H1 (cell line): ENCODE data around the gene CIITA. TPM values are rescaled to one million over a fixed set of nuclear protein-coding genes. Genes with fewer than 3 reads are reported as not detected.

Experiments
- CTCF ChIA-PET: fragments of 300-600 bp; sonication (Branson Sonifier 250); formaldehyde crosslinking; loops from one replicate; lab custom pipeline; 2021; ENCODE audit not compliant: partially characterized antibody; lab: Charles Lee
- POLR2A ChIA-PET: fragments of 300-600 bp; sonication (Branson Sonifier 250); formaldehyde crosslinking; loops from one replicate; lab custom pipeline; 2021; ENCODE audit warnings: inconsistent platforms; ENCODE audit not compliant: partially characterized antibody; lab: Charles Lee
- DNase-seq, 2 experiments: peaks; one replicate each; pipeline versions ENCODE4 v3.0.0 to v3.0.0-alpha.2; 2010 to 2022; ENCODE audit warnings: low spot score in 2 of 2, low read depth in 1 of 2, mixed read lengths in 1 of 2
- FAIRE-seq: peaks from 2 replicates; lab custom pipeline; 2011; peaks lifted over from hg19 to GRCh38; lab: Jason Lieb, UNC
- H2AFZ ChIP-seq: 2 replicates; pipeline ENCODE4 v1.8.1; 2012; ENCODE audit warnings: low read length, inconsistent platforms
- H2AK5ac ChIP-seq: 2 replicates; pipeline ENCODE4 v1.6.1; 2013; ENCODE audit warnings: low read depth, low read length
- H2BK120ac ChIP-seq: replicated peaks from 2 replicates; pipeline ENCODE3; 2013; ENCODE audit warnings: low read depth, low read length, inconsistent platforms
- H2BK12ac ChIP-seq: 2 replicates; pipeline ENCODE4 v1.6.1; 2013; ENCODE audit warnings: low read depth, low read length
- H2BK15ac ChIP-seq: 2 replicates; pipeline ENCODE4 v1.6.1; 2013; ENCODE audit warnings: low read length
- H2BK20ac ChIP-seq: 2 replicates; pipeline ENCODE4 v1.6.1; 2013; ENCODE audit warnings: low read length
- H2BK5ac ChIP-seq: 2 replicates; pipeline ENCODE4 v1.6.1; 2013; ENCODE audit warnings: low read depth, low read length
- H3K14ac ChIP-seq: 2 replicates; pipeline ENCODE4 v1.6.1; 2013; ENCODE audit warnings: inconsistent platforms; ENCODE audit not compliant: insufficient read length
- H3K18ac ChIP-seq: 2 replicates; pipeline ENCODE4 v1.6.1; 2013; ENCODE audit warnings: low read length; ENCODE audit errors: extremely low read depth
- H3K23ac ChIP-seq: 2 replicates; pipeline ENCODE4 v1.6.1; 2013; ENCODE audit warnings: inconsistent platforms; ENCODE audit not compliant: insufficient read length
- H3K23me2 ChIP-seq: 2 replicates; pipeline ENCODE4 v1.6.1; 2013; ENCODE audit warnings: low read depth, low read length
- H3K27ac ChIP-seq: 2 replicates; pipeline ENCODE4 v1.6.1; 2011; ENCODE audit warnings: low read depth, low read length, inconsistent platforms
- H3K27me3 ChIP-seq, 4 experiments: replicated peaks in 1 of 4; 1 replicate in 1 of 4; 2 replicates in 3 of 4; pipeline versions ENCODE4 v1.6.1 to v1.8.1; 2011 to 2013; ENCODE audit warnings: low read length in 3 of 4, mild to moderate bottlenecking in 3 of 4, inconsistent platforms in 2 of 4, mixed read lengths in 2 of 4, moderate library complexity in 1 of 4; ENCODE audit not compliant: control insufficient read depth in 3 of 4, insufficient read depth in 3 of 4; ENCODE audit errors: extremely low read depth in 1 of 4
- H3K36me3 ChIP-seq, 4 experiments: 2 replicates each; pipeline versions ENCODE4 v1.6.1 to v1.8.1; 2011 to 2013; ENCODE audit warnings: mild to moderate bottlenecking in 4 of 4, low read length in 3 of 4, moderate library complexity in 2 of 4, control low read depth in 1 of 4, inconsistent platforms in 1 of 4; ENCODE audit not compliant: insufficient read depth in 4 of 4, control insufficient read depth in 2 of 4
- H3K4ac ChIP-seq: replicated peaks from 2 replicates; pipeline ENCODE3; 2013; ENCODE audit warnings: low read length, low read depth, mixed read lengths, inconsistent platforms; ENCODE audit not compliant: insufficient read length
- H3K4me1 ChIP-seq, 4 experiments: replicated peaks in 1 of 4; 1 replicate in 1 of 4; 2 replicates in 3 of 4; pipeline versions ENCODE4 v1.6.1 to v1.8.1; 2011 to 2013; ENCODE audit warnings: low read length in 3 of 4, inconsistent platforms in 2 of 4, mixed read lengths in 1 of 4; ENCODE audit not compliant: insufficient read depth in 4 of 4, control insufficient read depth in 3 of 4
- H3K4me2 ChIP-seq, 2 experiments: 2 replicates each; pipeline versions ENCODE4 v1.6.1 to v1.8.1; 2011 to 2013; ENCODE audit warnings: low read depth in 2 of 2, low read length in 2 of 2, control low read depth in 1 of 2, inconsistent platforms in 1 of 2, mild to moderate bottlenecking in 1 of 2; ENCODE audit not compliant: insufficient read depth in 1 of 2
- H3K4me3 ChIP-seq, 4 experiments: fragments of 200-600, 300-600 bp in 1 of 4; sonication (generic), shearing (Covaris generic), sonication (Bioruptor Twin) in 1 of 4; 2 replicates each; pipeline versions ENCODE4 v1.5.1 to v1.8.1; 2011 to 2016; ENCODE audit warnings: low read length in 4 of 4, low read depth in 3 of 4, control low read depth in 2 of 4, inconsistent platforms in 2 of 4, mild to moderate bottlenecking in 2 of 4, mixed read lengths in 1 of 4, moderate library complexity in 1 of 4; ENCODE audit not compliant: insufficient read depth in 2 of 4; ENCODE audit errors: extremely low read depth in 1 of 4
- H3K56ac ChIP-seq: replicated peaks from 2 replicates; pipeline ENCODE3; 2013; ENCODE audit warnings: low read depth, mild to moderate bottlenecking, mixed read lengths, low read length, inconsistent platforms; ENCODE audit not compliant: insufficient read length
- H3K79me1 ChIP-seq: 2 replicates; pipeline ENCODE4 v1.6.1; 2013; ENCODE audit warnings: low read depth, low read length, control low read depth
- H3K79me2 ChIP-seq, 2 experiments: 2 replicates each; pipeline versions ENCODE4 v1.6.1 to v1.8.1; 2012 to 2013; ENCODE audit warnings: low read length in 2 of 2, mild to moderate bottlenecking in 2 of 2, inconsistent platforms in 1 of 2; ENCODE audit not compliant: insufficient read depth in 2 of 2, control insufficient read depth in 1 of 2
- H3K9ac ChIP-seq, 4 experiments: replicated peaks in 1 of 4; 1 replicate in 1 of 4; 2 replicates in 3 of 4; pipeline versions ENCODE4 v1.6.1 to v1.8.1; 2011 to 2013; ENCODE audit warnings: low read depth in 3 of 4, low read length in 3 of 4, control low read depth in 2 of 4, mild to moderate bottlenecking in 2 of 4, moderate library complexity in 2 of 4, inconsistent platforms in 1 of 4; ENCODE audit errors: extremely low read depth in 1 of 4
- H3K9me3 ChIP-seq, 2 experiments: 2 replicates each; pipeline versions ENCODE4 v1.6.1 to v1.8.1; 2012 to 2013; ENCODE audit warnings: mild to moderate bottlenecking in 2 of 2, moderate library complexity in 2 of 2, control low read depth in 1 of 2, inconsistent platforms in 1 of 2, low read depth in 1 of 2, low read length in 1 of 2, mixed read lengths in 1 of 2; ENCODE audit not compliant: insufficient read depth in 2 of 2
- H4K20me1 ChIP-seq, 2 experiments: replicated peaks in 1 of 2; 2 replicates each; pipeline versions ENCODE3 to v1.8.1; 2011 to 2013; ENCODE audit warnings: inconsistent platforms in 2 of 2, low read length in 2 of 2, mild to moderate bottlenecking in 1 of 2; ENCODE audit not compliant: insufficient read depth in 2 of 2, control insufficient read depth in 1 of 2
- H4K5ac ChIP-seq: 2 replicates; pipeline ENCODE4 v1.6.1; 2013; ENCODE audit warnings: low read length, low read depth, mixed read lengths, inconsistent platforms; ENCODE audit not compliant: insufficient read length
- H4K8ac ChIP-seq: 2 replicates; pipeline ENCODE4 v1.8.0; 2013; ENCODE audit warnings: mild to moderate bottlenecking, moderate library complexity, low read length, inconsistent platforms; ENCODE audit not compliant: insufficient read depth; ENCODE audit errors: extremely low read depth
- H4K91ac ChIP-seq: replicated peaks from 2 replicates; pipeline ENCODE3; 2013; ENCODE audit warnings: low read length, mixed read lengths, inconsistent platforms; ENCODE audit not compliant: insufficient read length
- ATF3 ChIP-seq: IDR thresholded peaks from 2 replicates; pipeline ENCODE4 v1.6.1; 2011; ENCODE audit warnings: low read depth, mild to moderate bottlenecking, low read length; ENCODE audit not compliant: insufficient read depth
- BACH1 ChIP-seq: IDR thresholded peaks from 2 replicates; pipeline ENCODE4 v1.6.1; 2012; ENCODE audit warnings: low read length, improper control_type of control experiment
- BRCA1 ChIP-seq: IDR thresholded peaks from 2 replicates; pipeline ENCODE4 v1.6.1; 2012; ENCODE audit warnings: low read depth, low read length, improper control_type of control experiment
- CBX5 ChIP-seq: fragments of 300-800, 300-1000 bp; sonication (generic); IDR thresholded peaks from 2 replicates; pipeline ENCODE4 v1.7.1; 2016; ENCODE audit warnings: antibody characterized with exemption, low read length, low read depth
- CEBPB ChIP-seq: IDR thresholded peaks from 2 replicates; pipeline ENCODE4 v1.6.1; 2012; ENCODE audit warnings: low read depth, low read length
- FOSL1 ChIP-seq: IDR thresholded peaks from 2 replicates; pipeline ENCODE4 v1.6.1; 2011; ENCODE audit warnings: mild to moderate bottlenecking, low read depth, low read length, moderate library complexity; ENCODE audit not compliant: insufficient read depth
- NRF1 ChIP-seq: IDR thresholded peaks from 2 replicates; pipeline ENCODE4 v1.6.1; 2011; ENCODE audit warnings: mild to moderate bottlenecking, low read depth, low read length, improper control_type of control experiment
- POLR2AphosphoS5 ChIP-seq: IDR thresholded peaks from 2 replicates; pipeline ENCODE4 v1.6.1; 2011; ENCODE audit warnings: low read depth, low read length
- SAP30 ChIP-seq: fragments of 300-600 bp; sonication (generic); IDR thresholded peaks from 2 replicates; pipeline ENCODE4 v1.7.1; 2012; ENCODE audit warnings: low read length, moderate library complexity, mild to moderate bottlenecking, inconsistent platforms; ENCODE audit not compliant: insufficient read depth, insufficient replicate concordance
- SIN3A ChIP-seq, 2 experiments: IDR thresholded peaks in 1 of 2; conservative IDR thresholded peaks in 1 of 2; 2 replicates each; pipeline ENCODE4 v1.6.1; 2011 to 2012; ENCODE audit warnings: low read length in 2 of 2, improper control_type of control experiment in 1 of 2, low read depth in 1 of 2, mild to moderate bottlenecking in 1 of 2
- SRF ChIP-seq: IDR thresholded peaks from 2 replicates; pipeline ENCODE4 v1.6.1; 2011; ENCODE audit warnings: mild to moderate bottlenecking, low read depth, low read length, moderate library complexity
- TAF1 ChIP-seq: IDR thresholded peaks from 2 replicates; pipeline ENCODE4 v1.6.1; 2011; ENCODE audit warnings: mild to moderate bottlenecking, low read depth, low read length
- whole genome bisulfite sequencing, 2 experiments: shearing (Covaris generic) in 1 of 2; methylation state at CpG; one replicate each; pipeline versions ENCODE4 v1.1.6 to v1.1.7; 2013 to 2015; ENCODE audit warnings: low lambda C conversion rate in 2 of 2, mixed read lengths in 2 of 2, inconsistent platforms in 1 of 2, low coverage in 1 of 2, missing lambda C conversion rate in 1 of 2; ENCODE audit not compliant: insufficient replicate concordance in 2 of 2, insufficient coverage in 1 of 2, insufficient read length in 1 of 2; ENCODE audit errors: extremely low coverage in 1 of 2, missing lambda C conversion rate in 1 of 2; 5-methylcytosine and 5-hydroxymethylcytosine counted together
- polyA plus RNA-seq, 7 experiments: library from polyadenylated mRNA; depleted of rRNA in 3 of 7; stranded (reverse) in 5 of 7; unstranded in 2 of 7; fragments of >200 nt in 5 of 7; fragments of 200-250 nt in 2 of 7; gene quantifications; 1 replicate in 5 of 7; 2 replicates in 1 of 7; 4 replicates in 1 of 7; pipeline versions ENCODE4 v1.2.1 to v1.2.3, GENCODE V29; 2011 to 2013; ENCODE audit warnings: missing spikeins in 2 of 7, mixed read lengths in 2 of 7
- total RNA-seq: library from RNA; stranded (reverse); fragmentation: NEBNext Ultra II Directional; extraction: Animal tissue kit (Norgen Biotek cat#: 25700); gene quantifications from 2 replicates; pipeline ENCODE4 v1.2.1, GENCODE V29; 2021

Gene CIITA
- total and polyA plus RNA-seq, 2 of the 8 experiments (the other 6 are each of a cell fraction or from before 2014, with no cell fraction given), result 0.07 to 0.17 TPM

GRCh38 chr16:10957771-10958482 is 80.9 kb downstream of the CIITA start:
- WGBS, 2 experiments, result 90% methylated on average over 6 of the region's 6 CpGs; no CpG with 5 or more reads in 1 of the 2 experiments
- no peak overlapping the region for H3K23ac ChIP-seq
- no peaks in the 10 kb centered on the region for H3K4me1 ChIP-seq
- TF ChIP-seq SRF (no peak), FOSL1 (no peak), POLR2AphosphoS5 (no peak), BRCA1 (no peak), CBX5 (no peak), BACH1 (no peak), CEBPB (no peak), TAF1 (no peak), SAP30 (no peak), SIN3A (conservative IDR thresholded peaks at IDR 0.05 in 1 of 2, IDR thresholded peaks at IDR 0.05 in 1 of 2; ENCODE audit: low read depth in 1 of 2, low read length in 2 of 2) (no peak), ATF3 (no peak), NRF1 (no peak)
- TF ChIP-seq, all 59 proteins: peak for 0
- no peak overlapping the region for H2BK12ac ChIP-seq
- H3K27me3 ChIP-seq, result no peaks in the 10 kb centered on the region
- H3K4ac ChIP-seq, result no peak overlapping the region
- H2BK15ac ChIP-seq, result no peak overlapping the region
- H2BK20ac ChIP-seq, result no peak overlapping the region
- no peak overlapping the region for H2BK5ac ChIP-seq
- no peak overlapping the region for H4K8ac ChIP-seq
- peaks cover 4% of the 10 kb centered on the region; the same call in 1 of the 2 replicates for H3K79me1 ChIP-seq
- no peak overlapping the region for H3K4me2 ChIP-seq
- no peak overlapping the region for H4K91ac ChIP-seq
- H3K9me3 ChIP-seq, result no peaks in the 10 kb centered on the region
- peaks cover 0 to 8% of the 10 kb centered on the region in 2 experiments; a peak in 1 of 4 replicates for H3K79me2 ChIP-seq
- FAIRE-seq (no peak), DNase-seq (no peak)
- no peak overlapping the region for H3K14ac ChIP-seq
- H3K36me3 ChIP-seq, result peaks cover 0 to 6% (median 2%) of the 10 kb centered on the region in 4 experiments; a peak in 1 of 8 replicates
- no peak overlapping the region for H3K18ac ChIP-seq
- no peak overlapping the region for H3K27ac ChIP-seq
- H3K56ac ChIP-seq, result no peak overlapping the region
- no peak overlapping the region for H2AFZ ChIP-seq
- no peak overlapping the region for H2BK120ac ChIP-seq
- H4K20me1 ChIP-seq, result peaks cover 3 to 7% of the 10 kb centered on the region in 2 experiments
- ChIA-PET POLR2A (interaction anchor here (0.7 kb wide), 1 partner anchor 605 kb away, joined by 3 read pairs; no protein-coding TSS in a partner anchor), CTCF (interaction anchor here (0.7 to 1.2 kb wide), 3 partner anchors 85 to 208 kb away, joined by 3 read pairs; no protein-coding TSS in a partner anchor)
- H2AK5ac ChIP-seq, result no peak overlapping the region
- no peak overlapping the region for H3K4me3 ChIP-seq
- no peak overlapping the region for H3K9ac ChIP-seq
- no peaks in the 10 kb centered on the region for H3K23me2 ChIP-seq
- no peak overlapping the region for H4K5ac ChIP-seq
